GM12891 (cell line): ENCODE results near the gene TLCD1.

Experiments
- PAX5 ChIP-seq: IDR thresholded peaks from 2 replicates; pipeline ENCODE4 v1.6.1; 2011; ENCODE audit warnings: low read length, moderate library complexity, mild to moderate bottlenecking; ENCODE audit not compliant: insufficient read depth, severe bottlenecking
- POLR2A ChIP-seq: IDR thresholded peaks from 2 replicates; pipeline ENCODE4 v1.6.1; 2011; ENCODE audit warnings: low read depth, low read length, control low read depth
- POLR2AphosphoS5 ChIP-seq: IDR thresholded peaks from 2 replicates; pipeline ENCODE4 v1.6.1; 2011; ENCODE audit warnings: low read depth, low read length, control low read depth

DNA sequence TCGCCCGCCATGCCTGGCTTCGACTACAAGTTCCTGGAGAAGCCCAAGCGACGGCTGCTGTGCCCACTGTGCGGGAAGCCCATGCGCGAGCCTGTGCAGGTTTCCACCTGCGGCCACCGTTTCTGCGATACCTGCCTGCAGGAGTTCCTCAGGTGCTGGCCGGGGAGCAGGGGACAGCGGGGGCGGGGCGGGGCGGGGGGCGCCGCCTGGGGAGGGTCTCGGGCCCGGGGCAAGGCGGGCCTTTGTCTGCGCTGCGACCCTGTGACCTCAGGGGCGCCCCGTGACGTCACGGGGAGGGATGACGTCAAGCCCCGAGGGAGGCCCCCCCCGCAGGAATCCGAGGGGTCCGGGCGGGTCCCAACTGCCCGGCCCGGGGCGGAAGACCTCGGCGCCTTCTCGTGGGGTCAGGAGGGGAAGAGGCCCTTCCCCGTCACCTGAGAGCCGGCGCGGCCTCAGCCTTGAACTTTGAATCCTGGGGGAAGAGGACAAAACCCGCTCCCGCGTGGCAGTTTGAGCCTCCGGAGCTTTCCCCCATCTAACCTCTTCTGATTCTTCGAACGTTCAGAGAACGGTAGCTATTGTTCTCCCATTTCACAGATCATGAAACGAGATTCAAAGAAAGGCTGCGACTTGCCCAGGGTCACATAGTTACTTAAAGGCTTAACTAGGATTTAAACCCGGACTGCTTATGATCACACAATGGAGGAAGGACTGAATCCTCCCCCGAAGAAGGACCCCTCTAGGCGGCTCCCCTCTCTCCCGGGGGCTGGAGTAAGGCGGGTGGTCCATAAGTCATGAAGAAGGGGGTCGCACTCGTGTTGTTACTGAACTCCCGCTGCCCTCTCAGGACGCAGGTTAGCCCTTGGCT, 18.3 kb upstream of the TLCD1 start:
- TF ChIP-seq POLR2A (no peak; the same call in 1 of the 2 replicates), POLR2AphosphoS5 (no peak), PAX5 (no peak)
